ENCODE results near the gene CRIP2.

Gene CRIP2

GRCh38 chr14:105460116-105460515 is 14.5 kb upstream of the CRIP2 start:
- no peak for DNase-seq (ENCODE audit: low read depth in 2 of 2)
- TF ChIP-seq CTCF (IDR thresholded peaks at IDR 0.05; ENCODE audit: low read depth, low read length) = no peak

GRCh38 chr14:105460616-105461015 is 14.0 kb upstream of the CRIP2 start:
- no peak overlapping the region for H3K4me3 ChIP-seq (replicated peaks in 1 of 2; ENCODE audit: low read depth in 2 of 2, low read length in 2 of 2)
- TF ChIP-seq CTCF (IDR thresholded peaks at IDR 0.05; ENCODE audit: low read depth, low read length) = no peak
- no peak for DNase-seq (ENCODE audit: low read depth in 2 of 2)

More at GRCh38 chr14:105460116-105460515, 14.5 kb upstream of the CRIP2 start:
- no peak overlapping the region for H3K4me3 ChIP-seq (replicated peaks in 1 of 2; ENCODE audit: low read depth in 2 of 2, low read length in 2 of 2)

GRCh38 chr14:105461903-105462302 is 12.7 kb upstream of the CRIP2 start:
- TF ChIP-seq CTCF (IDR thresholded peaks at IDR 0.05; ENCODE audit: low read depth, low read length) = no peak
- H3K4me3 ChIP-seq (replicated peaks in 1 of 2; ENCODE audit: low read depth in 2 of 2, low read length in 2 of 2) = no peak overlapping the region
- no peak for DNase-seq (ENCODE audit: low read depth in 2 of 2)

- DNase-seq (ENCODE audit: low read depth in 2 of 2) = no peak
- no peak overlapping the region for H3K4me3 ChIP-seq (replicated peaks in 1 of 2; ENCODE audit: low read depth in 2 of 2, low read length in 2 of 2)
- no peak for TF ChIP-seq CTCF (IDR thresholded peaks at IDR 0.05; ENCODE audit: low read depth, low read length)
Observed at GRCh38 chr14:105464501-105464900, 10.1 kb upstream of the CRIP2 start.

- no peak overlapping the region for H3K4me3 ChIP-seq (replicated peaks in 1 of 2; ENCODE audit: low read depth in 2 of 2, low read length in 2 of 2)
- DNase-seq (ENCODE audit: low read depth in 2 of 2) = no peak
- no peak for TF ChIP-seq CTCF (IDR thresholded peaks at IDR 0.05; ENCODE audit: low read depth, low read length)
Observed at GRCh38 chr14:105465209-105466031, 9.2 kb upstream of the CRIP2 start.

GRCh38 chr14:105466531-105467248 is 7.9 kb upstream of the CRIP2 start:
- TF ChIP-seq CTCF (IDR thresholded peaks at IDR 0.05; ENCODE audit: low read depth, low read length) = no peak
- H3K4me3 ChIP-seq (replicated peaks in 1 of 2; ENCODE audit: low read depth in 2 of 2, low read length in 2 of 2) = no peak overlapping the region
- DNase-seq (ENCODE audit: low read depth in 2 of 2) = no peak

Data from cardiac fibroblast (primary cell).